GM21423 (cell line): Measurements from ENCODE around the gene AR.

Experiments
- ATAC-seq: cut with Tn5 transposase; IDR thresholded peaks from one replicate; pipeline ENCODE4 v1.9.1; 2021; ENCODE audit warnings: mild to moderate bottlenecking, moderate library complexity; ENCODE audit not compliant: unreplicated experiment

Gene AR

GRCh38 chrX:67563469-67564448 lies 19.9 kb downstream of the AR start:
- ATAC-seq: no peak

- no peak for ATAC-seq
These were observed 20.7 kb downstream of the AR start for GRCh38 chrX:67564475-67564874.

- no peak for ATAC-seq
These were observed 24.9 kb downstream of the AR start for GRCh38 chrX:67568769-67569168.

- ATAC-seq: no peak
These were observed 27.0 kb downstream of the AR start for GRCh38 chrX:67570839-67571238.

- ATAC-seq: no peak
These were observed 30.9 kb downstream of the AR start for GRCh38 chrX:67574696-67575095.

- ATAC-seq: no peak
These were observed 38.6 kb downstream of the AR start for GRCh38 chrX:67582436-67582835.

GRCh38 chrX:67583171-67583570 lies 39.4 kb downstream of the AR start:
- ATAC-seq: no peak

- no peak for ATAC-seq
These were observed 41.6 kb downstream of the AR start for GRCh38 chrX:67585401-67585800.

- ATAC-seq: no peak
These were observed 44.3 kb downstream of the AR start for GRCh38 chrX:67587946-67588624.

- no peak for ATAC-seq
These were observed 53.3 kb downstream of the AR start for GRCh38 chrX:67596839-67597790.

GRCh38 chrX:67599532-67599931 lies 55.7 kb downstream of the AR start:
- no peak for ATAC-seq

GRCh38 chrX:67601771-67602170 lies 58.0 kb downstream of the AR start:
- no peak for ATAC-seq

GRCh38 chrX:67604979-67605703 lies 61.3 kb downstream of the AR start:
- no peak for ATAC-seq

- no peak for ATAC-seq
These were observed 63.6 kb downstream of the AR start for GRCh38 chrX:67607466-67607865.

- ATAC-seq: no peak
These were observed 66.5 kb downstream of the AR start for GRCh38 chrX:67610282-67610681.

- ATAC-seq: no peak
These were observed 68.4 kb downstream of the AR start for GRCh38 chrX:67612231-67612630.

- no peak for ATAC-seq
These were observed 69.5 kb downstream of the AR start for GRCh38 chrX:67613366-67613765.

GRCh38 chrX:67613996-67614395 lies 70.2 kb downstream of the AR start:
- no peak for ATAC-seq

GRCh38 chrX:67614423-67614822 lies 70.6 kb downstream of the AR start:
- no peak for ATAC-seq

- ATAC-seq: peak; percentile 69
These were observed 75.4 kb downstream of the AR start for GRCh38 chrX:67619253-67619652.
